ENCODE measurements around the gene ANK2. TPM values are rescaled to one million over a fixed set of nuclear protein-coding genes. Genes with fewer than 3 reads are reported as not detected.
A peak's percentile ranks its signal among the peaks of the same experiment; 100 is the strongest.

ANK2 gene
- total RNA-seq, 1 experiment from 2014 or later: 5.6 TPM

- TF ChIP-seq YY1 (IDR thresholded peaks at IDR 0.05; ENCODE audit: extremely low read depth, insufficient replicate concordance, low read depth, low read length): no peak
- TF ChIP-seq FOSL1 (IDR thresholded peaks at IDR 0.05; ENCODE audit: low read depth): peak; percentile 54; the same call in 1 of the 2 replicates
Observed at GRCh38 chr4:113141901-113142346, 92.5 kb downstream of the ANK2 start (continued).

- CTCF ChIA-PET: no interaction called here
- Histone ChIP-seq H3K9me3 (ENCODE audit: control insufficient read depth in 1 of 2, insufficient read depth in 1 of 2, low read depth in 1 of 2, low read length in 2 of 2) (no peaks in the 10 kb centered on the region), H3K36me3 (ENCODE audit: control insufficient read depth in 1 of 2, insufficient read depth in 2 of 2, low read length in 2 of 2) (no peaks in the 10 kb centered on the region), H4K20me1 (ENCODE audit: insufficient read depth) (no peaks in the 10 kb centered on the region), H3K9me2 (ENCODE audit: insufficient read depth) (no peaks in the 10 kb centered on the region), H3K9ac (ENCODE audit: low read length) (no peak overlapping the region), H3K27me3 (ENCODE audit: insufficient read depth, low read length) (no peaks in the 10 kb centered on the region), H3K4me3 (replicated peaks in 1 of 2; ENCODE audit: low read depth in 1 of 2, low read length in 2 of 2) (no peak overlapping the region), H3K79me2 (ENCODE audit: insufficient read depth, low read length) (no peaks in the 10 kb centered on the region), H2AFZ (ENCODE audit: low read depth, low read length, poor library complexity, severe bottlenecking) (no peak overlapping the region), H3K27ac (ENCODE audit: low read depth, low read length) (no peak overlapping the region), H3K4me1 (ENCODE audit: control insufficient read depth in 1 of 2, insufficient read depth in 2 of 2, low read length in 2 of 2) (peaks cover 18 to 24% of the 10 kb centered on the region in 2 experiments), H3K4me2 (ENCODE audit: low read length) (peak overlapping the region; percentile 50)
- RAD21 ChIA-PET (ENCODE audit: low non-redundant PET in 1 of 2, low total read pairs in 2 of 2, uncharacterized antibody in 2 of 2, unreplicated experiment in 2 of 2): no interaction called here
- TF ChIP-seq SP1 (IDR thresholded peaks at IDR 0.05; ENCODE audit: low read depth) (no peak), YY1 (IDR thresholded peaks at IDR 0.05; ENCODE audit: extremely low read depth, insufficient replicate concordance, low read depth, low read length) (no peak), TCF7L2 (IDR thresholded peaks at IDR 0.05; ENCODE audit: borderline replicate concordance, extremely low read depth, insufficient read depth, insufficient read length) (no peak), EGR1 (IDR thresholded peaks at IDR 0.05; ENCODE audit: low read depth) (no peak), CTCF (IDR thresholded peaks at IDR 0.05 in 2 of 3, conservative IDR thresholded peaks at IDR 0.05 in 1 of 3; ENCODE audit: borderline replicate concordance in 1 of 3, insufficient read depth in 1 of 3, low read depth in 2 of 3, low read length in 2 of 3) (no peak), MAX (IDR thresholded peaks at IDR 0.05) (no peak), POLR2A (IDR thresholded peaks at IDR 0.05; ENCODE audit: borderline replicate concordance, extremely low read depth, insufficient read depth, insufficient read length) (no peak), SIN3A (IDR thresholded peaks at IDR 0.05; ENCODE audit: low read depth) (no peak), ATF3 (IDR thresholded peaks at IDR 0.05) (no peak)
- BruUV-seq (replicated peaks): no TSS peak
- no peak for DNase-seq (ENCODE audit: low read depth, low spot score)
- peak; percentile 43 for ATAC-seq
- intact Hi-C loops (cut with micrococcal nuclease): no loop called here
- POLR2A ChIA-PET: no interaction called here
Observed at GRCh38 chr4:113142351-113142750, 92.9 kb downstream of the ANK2 start.
